ENCODE results near the gene OSER1.

GRCh38 chr20:44248410-44248759, 37.8 kb upstream of the OSER1 start:
- TF ChIP-seq, protein P1, sequence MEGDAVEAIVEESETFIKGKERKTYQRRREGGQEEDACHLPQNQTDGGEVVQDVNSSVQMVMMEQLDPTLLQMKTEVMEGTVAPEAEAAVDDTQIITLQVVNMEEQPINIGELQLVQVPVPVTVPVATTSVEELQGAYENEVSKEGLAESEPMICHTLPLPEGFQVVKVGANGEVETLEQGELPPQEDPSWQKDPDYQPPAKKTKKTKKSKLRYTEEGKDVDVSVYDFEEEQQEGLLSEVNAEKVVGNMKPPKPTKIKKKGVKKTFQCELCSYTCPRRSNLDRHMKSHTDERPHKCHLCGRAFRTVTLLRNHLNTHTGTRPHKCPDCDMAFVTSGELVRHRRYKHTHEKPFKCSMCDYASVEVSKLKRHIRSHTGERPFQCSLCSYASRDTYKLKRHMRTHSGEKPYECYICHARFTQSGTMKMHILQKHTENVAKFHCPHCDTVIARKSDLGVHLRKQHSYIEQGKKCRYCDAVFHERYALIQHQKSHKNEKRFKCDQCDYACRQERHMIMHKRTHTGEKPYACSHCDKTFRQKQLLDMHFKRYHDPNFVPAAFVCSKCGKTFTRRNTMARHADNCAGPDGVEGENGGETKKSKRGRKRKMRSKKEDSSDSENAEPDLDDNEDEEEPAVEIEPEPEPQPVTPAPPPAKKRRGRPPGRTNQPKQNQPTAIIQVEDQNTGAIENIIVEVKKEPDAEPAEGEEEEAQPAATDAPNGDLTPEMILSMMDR (conservative IDR thresholded peaks at IDR 0.05 in 1 of 2, IDR thresholded peaks at IDR 0.05 in 1 of 2; ENCODE audit: low read depth in 1 of 2, low read length in 2 of 2), result no peak
- no peak for TF ChIP-seq EZH2 (IDR thresholded peaks at IDR 0.05; ENCODE audit: low read length, missing control alignments)
